HG03354 (cell line): Measurements from ENCODE around the gene UPF1.

Experiments used
- ATAC-seq: cut with Tn5 transposase; IDR thresholded peaks from one replicate; pipeline ENCODE4 v1.9.1; 2021; ENCODE audit warnings: mild to moderate bottlenecking; ENCODE audit not compliant: unreplicated experiment, poor library complexity, severe bottlenecking

The UPF1 gene

DNA sequence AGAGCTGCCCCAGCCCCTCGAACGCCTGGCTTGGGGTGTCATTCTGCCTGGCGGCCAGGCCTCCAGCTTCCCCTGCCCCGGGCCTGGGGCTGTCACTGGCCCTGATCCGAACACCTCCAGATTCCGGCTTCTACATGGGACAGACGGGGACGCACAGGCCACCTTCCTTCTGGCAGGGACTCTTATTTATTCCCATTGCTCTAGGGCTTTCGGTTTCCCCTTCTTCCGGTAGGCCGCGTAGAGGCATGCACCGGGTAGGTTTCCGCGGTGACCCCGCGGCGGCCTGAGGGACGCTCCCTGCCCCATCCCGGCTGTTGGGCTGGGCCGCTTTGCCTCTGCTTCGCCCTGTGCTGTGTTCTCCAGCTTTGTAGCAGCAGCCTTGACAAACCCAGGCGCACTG is 36.0 kb downstream of the UPF1 start:
- no peak for ATAC-seq

DNA sequence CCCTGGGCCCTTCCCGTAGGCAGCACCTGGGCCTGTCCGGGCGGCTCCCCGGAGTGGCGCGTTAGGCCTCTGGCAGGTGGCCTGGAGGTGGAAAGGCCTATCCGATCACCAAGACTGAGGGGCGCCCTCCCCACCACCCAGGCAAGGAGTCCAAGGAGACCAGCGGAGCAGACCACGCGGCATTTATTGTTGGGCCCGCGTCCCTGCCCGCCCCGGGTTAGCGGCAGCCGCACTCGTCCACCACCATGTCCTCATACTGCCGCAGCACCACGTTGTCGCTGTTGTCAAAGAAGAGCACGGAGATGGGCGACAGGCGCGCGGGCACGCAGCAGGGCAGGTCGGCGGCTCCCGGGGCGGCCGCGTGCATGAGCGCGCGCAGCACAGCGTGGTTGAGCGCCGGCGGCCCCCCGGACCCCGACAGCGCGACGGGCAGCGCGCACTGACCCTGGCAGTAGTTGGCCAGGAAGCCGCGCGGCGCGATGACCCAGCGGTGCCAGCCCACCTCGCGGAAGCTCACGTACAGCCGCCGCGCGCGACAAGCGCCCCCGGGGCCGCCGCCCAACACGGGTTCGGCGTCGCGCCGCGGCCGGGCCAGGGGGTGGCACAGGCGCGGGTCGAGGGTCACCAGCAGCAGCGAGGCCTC is 36.7 kb downstream of the UPF1 start:
- ATAC-seq = no peak

DNA sequence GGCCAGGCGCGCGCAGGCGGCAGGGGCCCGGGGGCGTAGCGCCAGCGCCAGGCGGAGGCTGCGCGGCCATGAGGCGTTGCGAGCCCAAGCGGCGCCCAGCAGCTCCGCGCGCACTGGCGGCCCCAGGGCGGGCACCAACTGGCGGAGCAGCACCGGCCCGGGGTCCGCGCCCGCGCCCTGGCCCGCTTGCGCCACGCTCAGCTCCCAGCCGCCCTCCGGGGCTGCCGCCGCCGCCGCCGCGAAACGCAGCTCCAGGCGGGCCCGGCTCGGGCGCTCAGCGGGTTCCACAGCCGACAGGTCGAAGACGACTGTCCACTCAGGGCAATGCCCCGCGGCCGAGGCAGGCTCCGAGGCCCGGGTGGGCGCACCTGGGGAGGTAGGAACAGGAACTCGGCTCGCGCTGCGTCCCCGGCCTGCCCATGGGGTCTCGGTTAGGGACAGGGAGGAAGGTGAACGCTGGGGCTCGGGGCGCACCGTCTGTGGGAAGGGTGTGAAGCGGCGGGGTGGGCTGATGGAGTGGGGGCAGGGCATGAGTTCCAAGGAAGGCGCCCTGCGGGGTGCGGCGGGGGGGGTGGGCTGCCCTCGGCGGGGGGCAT is 37.4 kb downstream of the UPF1 start:
- ATAC-seq = no peak

DNA sequence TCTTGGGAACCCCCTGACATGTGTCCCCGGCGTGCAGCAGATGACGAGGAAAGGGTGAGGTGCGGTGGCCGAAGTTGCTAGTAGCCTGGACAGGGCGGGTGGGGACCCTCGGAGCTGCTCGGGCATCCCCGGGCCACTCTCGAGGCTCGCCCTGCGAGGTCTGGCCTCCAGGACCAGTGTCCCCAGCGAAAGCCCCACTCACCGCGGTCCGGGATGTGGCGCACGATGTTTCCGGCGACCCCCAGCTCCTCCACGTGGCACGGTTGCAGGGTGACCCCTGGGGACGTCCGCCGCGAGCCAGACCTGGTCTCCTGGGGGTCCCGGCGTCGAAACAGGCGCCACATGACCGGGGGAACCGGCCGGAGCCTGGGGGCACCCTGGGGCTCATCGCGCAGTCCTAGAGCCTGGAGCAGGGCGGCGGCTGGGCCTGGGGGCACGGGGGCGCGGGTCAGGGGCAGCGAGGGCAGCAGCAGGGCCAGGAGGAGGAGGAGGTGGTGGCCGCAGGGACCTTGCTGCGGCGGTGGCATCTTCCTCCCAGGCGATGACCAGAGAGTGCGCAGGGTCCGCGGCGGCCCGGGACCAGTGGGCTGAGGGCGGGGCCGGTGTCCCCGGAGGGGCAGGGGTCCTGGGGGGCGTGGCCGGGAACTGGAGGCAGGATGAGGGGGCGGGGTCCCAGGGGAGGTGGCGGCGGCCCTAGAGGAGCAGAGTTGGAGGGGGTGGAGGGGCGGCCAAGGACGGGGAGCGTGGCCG is 38.2 kb downstream of the UPF1 start:
- ATAC-seq = no peak

DNA sequence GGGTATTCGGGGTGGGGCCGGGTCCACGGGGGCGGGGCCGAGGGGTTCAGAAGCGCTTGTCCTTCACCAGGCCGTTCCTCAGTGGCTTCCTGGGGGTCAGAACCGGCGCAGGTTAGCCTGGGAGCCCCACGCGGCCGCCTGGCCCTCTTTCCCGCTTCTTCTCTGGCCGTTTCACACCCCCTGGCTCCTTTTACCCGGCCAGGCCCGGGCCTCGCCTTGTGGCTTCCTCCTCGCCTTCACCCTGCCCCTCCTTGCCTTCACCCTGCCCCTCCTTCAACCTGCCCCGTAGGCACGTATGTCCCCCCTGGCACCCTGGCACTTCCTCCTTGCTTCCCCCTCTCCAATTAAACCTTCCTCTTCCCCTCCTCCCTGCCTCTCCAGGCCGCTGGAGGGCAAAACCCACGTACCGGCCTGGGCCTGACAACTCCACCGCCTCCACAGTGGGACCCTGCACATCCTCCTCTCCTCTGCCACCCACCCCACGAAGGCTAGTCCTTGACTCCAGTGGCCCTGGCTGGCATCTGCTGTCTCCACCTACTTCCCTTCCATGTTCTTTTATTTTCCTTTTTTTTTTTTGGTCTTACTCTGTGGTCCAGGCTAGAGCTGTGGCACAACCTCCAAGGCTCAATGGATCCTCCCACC is 38.9 kb downstream of the UPF1 start:
- ATAC-seq = no peak

DNA sequence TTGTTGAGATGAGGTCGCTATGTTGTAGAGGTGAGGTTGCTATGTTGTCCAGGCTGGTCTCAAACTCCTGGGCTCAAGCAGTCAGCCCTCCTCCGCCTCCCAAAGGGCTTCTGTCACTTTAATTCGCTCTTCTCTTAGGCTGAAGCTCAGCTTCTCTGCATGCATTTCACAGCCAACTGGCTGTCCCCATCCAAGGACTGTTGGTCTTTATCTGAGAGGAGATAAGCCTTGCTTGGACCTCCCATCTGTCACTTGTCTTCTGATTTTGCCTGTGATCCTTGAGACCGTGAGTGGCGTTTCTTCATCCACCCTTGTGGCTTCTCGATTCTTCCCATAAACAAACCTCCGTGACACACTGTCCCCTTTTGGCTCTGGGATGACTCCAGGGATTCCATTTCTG is 39.8 kb downstream of the UPF1 start:
- no peak for ATAC-seq

DNA sequence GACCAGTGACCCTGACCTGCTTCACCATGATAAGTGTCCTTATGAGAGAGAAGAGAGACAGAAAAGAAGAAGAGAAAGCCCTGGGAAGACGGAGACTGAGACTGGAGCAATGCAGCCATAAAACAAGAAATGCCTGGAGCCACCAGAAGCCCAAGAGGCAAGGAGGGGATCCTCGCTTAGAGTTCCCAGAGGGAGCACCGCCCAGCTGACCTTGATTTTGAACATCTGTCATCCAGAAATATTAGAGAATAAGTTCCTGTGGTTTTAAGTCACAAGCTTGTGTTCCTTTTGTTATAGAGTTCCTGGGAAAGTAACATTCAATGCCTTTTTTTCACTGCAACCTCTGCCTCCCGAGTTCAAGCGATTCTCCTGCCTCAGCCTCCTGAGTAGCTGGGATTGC is 44.0 kb downstream of the UPF1 start:
- ATAC-seq = no peak

DNA sequence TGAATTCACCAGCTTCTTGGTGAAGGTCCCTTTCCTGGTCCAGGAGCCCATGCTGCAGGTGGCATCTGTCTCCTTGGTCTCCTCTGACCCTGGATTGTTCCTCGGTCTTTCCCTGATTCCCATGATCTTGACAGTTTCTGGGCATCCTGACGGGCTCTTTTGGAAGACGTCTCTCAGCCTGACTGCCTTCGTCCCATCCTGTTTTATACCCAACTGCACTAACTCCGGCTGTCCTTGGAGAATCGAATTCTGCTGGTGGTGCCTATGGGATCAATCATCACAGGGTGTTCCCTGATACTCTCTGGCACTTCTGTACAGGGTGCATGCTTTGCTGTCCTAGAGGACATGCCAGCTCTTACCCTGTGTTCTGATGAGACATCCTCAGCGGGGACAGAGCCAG is 45.1 kb downstream of the UPF1 start:
- ATAC-seq = no peak

DNA sequence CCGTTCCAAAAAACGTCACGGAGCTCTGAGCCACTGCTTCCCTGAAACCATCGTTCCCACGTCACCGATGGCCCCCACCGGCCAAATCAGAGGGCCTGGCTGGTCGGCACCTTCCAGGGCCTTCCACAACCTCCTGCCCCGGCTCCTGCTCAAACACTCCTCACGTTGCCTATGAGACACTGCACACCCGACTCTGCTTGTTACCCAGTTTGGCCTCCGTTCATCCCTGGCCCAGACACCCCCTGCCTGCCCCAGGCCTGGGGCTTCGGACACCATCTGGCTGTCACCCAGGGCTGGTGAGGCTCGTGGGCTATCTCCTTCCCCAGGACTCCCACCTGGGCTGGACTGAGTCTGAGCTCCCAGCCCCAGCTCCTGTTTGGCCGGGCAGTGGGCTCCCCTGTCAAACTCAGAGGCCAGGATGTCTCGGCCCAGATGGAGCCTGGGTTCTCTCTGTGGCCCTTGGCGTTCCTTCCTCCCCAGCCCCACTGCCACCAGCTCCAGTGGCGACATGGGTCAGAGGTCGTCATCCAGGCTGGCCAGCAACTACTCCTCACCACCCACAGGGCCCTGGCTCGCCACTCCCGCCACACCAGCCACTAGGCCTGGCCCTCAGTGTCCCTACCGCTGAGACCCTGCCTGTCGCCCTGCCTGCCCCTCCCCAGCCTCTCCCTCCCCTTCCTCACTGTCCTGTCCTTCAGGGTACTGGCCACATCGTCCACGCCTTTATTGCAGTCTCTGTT is 46.5 kb downstream of the UPF1 start:
- no peak for ATAC-seq

DNA sequence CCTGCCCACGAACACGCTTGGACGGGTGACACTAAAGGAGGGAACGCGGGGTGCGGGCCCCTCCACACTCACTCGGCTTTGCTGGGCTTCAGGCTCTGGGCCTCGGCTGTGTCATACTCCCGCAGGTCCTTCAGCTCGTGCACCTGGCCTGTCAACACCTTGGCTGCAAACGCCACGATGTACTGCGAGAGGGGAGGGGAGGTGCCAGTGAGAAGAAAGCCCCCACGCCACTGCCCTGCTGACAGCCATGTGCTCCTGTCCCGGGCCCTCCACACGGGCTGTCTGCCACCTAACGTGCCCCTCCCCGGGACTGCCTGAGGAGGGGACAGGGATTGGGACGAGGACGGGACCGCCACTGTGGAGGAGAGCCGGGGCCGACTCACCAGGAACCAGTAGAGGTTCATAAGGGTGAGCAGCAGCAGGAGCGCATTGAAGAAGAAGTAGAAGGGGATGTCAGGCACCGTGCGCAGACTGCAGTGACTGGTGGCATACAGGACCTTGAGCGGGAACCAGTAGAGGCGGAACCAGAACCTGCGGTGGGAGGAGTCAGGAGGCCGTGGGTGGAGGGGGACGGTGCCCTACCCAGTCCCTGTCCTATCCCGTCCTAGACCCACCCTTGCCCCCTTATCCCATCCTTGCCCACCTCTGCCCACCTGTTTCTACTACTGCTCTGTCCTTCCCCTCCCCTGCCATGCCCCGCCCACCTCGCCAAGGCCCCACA is 47.3 kb downstream of the UPF1 start:
- ATAC-seq = no peak

DNA sequence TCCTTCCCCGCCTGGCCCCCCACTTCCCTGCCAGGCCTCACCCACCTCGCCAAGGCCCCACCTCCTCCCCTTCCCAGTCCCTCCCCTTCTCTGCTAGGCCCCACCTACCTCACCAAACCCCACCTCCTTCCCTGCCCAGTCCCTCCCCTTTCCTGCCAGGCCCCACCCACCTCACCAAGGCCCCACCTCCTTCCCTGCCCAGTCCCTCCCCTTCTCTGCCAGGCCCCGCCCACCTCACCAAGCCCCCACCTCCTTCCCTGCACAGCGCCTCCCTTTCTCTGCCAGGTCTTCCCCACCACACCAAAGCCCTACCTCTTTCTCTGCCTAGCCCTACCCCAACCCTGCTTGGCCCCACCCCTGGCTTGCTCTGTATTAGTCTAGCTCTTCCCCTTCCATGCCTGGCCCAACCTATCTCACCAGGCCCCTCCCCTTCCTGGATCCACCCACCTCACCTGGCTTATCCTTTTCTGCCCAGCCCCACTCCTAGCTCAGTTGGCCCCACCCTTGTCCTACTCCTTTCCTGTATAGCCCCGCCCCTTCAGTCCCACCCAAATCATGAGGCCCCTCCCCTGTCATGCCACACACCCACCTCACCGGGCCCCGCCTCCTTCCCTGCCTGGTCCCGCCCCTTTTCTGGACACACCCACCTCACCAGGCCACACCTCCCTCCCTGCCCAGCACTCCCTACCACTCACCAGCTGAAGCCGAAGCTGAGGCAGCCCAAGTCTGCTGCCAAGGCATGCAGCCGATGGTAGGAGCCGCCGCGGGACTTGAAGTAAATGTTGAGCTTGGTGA is 48.0 kb downstream of the UPF1 start:
- no peak for ATAC-seq

DNA sequence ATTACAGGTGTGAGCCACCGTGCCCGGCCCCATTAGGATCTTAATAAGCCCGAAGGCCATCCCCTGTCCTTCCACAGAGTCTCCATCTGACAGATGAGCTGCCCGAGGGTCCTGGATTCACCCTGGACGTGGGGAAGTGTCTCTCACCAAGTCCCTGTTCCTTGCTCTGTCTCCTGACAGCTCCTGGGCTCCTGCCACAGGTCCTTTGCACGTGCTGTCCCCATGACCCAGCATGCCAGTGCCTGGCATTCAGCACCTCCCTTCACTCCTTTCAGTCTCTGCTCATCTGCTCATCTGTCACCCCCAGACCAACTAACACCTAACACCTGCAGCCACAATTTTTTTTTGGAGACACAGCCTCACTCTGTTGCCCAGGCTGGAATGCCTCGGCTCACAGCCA is 49.7 kb downstream of the UPF1 start:
- ATAC-seq = no peak

DNA sequence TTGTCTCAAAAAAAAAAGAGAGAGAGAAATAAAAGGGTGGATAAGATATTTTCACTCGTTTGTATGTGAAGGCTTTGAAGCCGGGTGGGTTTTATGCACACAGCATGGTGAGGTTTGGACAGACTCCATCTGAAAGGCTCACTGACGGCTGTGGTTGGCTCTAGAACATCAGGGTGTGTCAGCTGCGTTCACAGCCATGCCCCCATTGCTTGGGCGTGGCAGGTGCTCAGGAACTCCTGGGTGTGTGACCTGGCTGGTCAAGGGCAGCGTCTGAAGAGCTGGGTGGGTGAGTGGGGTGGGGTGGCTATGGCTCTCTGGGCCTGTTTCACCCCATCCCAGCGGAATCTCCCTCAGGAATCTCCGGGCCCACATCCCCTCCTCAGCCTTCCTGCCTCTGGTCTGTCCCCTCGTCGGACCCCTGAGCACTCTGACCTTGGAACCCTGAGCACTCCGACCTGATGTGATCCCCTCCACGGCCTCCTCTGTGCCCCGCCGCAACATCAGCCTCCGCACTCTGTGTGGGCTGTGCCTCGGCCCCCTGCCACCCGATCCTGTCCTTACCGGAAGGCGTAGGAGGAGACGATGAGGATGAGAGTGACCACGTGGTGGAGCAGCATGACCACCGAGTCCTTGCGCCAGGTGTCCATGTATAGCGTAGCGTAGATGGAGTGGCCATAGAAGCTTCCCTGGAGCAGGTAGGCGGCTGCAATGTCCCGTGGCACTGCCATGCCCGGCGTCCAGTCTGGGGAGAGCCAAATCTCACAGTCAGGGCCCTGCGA is 52.0 kb downstream of the UPF1 start:
- ATAC-seq = no peak

DNA sequence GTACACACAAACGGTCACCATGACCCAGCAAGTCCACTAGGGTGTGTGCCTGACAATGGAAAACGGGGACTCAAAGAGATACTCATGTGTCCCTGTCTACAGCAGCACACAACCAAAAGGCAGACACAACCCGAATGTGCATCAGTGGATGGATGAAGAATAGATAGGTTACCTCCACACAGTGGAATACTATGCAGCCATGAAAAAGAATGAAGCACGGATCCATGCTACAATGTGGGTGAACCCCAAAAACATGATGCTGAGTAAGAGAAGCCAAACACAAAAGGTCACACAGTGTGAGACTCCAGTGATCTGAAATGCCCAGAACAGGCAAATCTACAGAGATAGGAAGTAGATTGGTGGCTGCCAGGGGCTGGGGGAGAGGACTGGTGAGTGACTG is 55.2 kb downstream of the UPF1 start:
- ATAC-seq = no peak

DNA sequence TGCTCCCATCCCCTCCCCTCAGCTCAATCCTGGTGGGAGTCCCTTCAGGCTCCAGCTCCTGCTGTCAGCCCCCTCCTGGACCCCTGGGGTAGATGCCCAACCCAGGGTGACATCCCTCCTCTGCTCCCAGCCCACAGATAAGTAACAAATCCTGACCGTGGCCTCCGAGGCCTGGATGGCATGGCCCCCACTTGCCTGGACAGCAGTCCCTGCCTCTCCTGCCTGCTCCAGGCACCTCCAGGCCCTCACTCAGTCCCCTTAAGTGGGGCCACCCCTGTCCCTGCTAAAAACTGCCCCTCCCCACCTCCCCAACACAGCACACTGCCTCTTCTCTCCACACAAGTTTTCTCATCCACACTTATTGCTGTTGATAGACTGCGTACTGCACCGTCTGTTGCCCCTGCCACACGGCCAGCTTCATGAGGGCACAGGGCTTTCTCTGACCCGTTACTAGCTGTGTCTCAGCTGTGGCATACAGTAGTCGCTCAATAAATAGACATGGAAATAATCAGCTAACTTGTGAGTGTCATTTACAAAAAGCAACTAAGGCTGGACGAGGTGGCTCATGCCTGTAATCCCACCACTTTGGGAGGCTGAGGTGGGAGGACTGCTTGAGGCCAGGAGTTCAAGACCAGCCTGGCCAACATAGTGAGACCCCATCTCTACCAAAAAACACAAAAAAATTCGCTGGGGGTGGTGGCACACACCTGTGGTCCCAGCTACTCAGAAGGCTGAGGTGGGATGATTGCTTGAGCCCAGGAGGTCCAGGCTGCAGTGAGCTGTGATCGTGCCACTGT is 58.4 kb downstream of the UPF1 start:
- no peak for ATAC-seq

DNA sequence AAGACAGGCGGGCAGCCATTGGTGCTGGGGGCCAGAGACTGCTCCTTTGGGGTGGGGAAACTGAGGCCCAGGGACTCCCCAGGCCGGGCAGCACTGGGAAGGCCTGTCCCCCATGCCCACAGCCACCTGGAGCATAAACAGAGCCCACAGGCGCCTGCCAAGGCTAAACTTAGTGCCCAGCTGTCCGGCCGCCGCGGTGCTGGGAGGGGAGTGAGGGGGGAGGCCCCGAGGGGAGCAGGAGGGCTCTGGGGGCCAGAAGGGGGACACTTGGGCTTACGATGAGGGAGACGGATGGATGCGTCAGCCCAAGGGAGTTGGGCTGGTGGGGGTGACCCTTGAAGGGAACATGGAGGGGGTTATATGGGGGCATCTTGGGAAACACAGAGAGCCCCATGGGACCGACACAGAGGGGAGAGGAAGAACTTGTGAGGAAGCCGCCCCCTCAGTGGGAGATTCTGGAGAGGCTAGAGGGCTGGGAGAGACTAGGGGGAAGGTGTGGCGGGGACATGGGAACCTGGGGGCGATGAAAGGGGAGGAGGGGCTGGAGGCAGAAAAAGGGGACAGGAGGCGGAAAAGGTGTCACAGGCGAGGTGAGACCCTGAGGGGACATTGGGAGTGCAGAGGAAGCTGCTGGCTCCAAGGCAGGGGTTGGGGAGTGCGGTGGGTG is 62.0 kb downstream of the UPF1 start:
- ATAC-seq = no peak
